GM06990 (cell line): ENCODE measurements around the gene E2F3.

ENCODE experiments used
- DNase-seq: peaks from one replicate; pipeline ENCODE4 v3.0.0-alpha.2; 2011; ENCODE audit not compliant: insufficient read length; ENCODE audit errors: extremely low read depth
- H3K27me3 ChIP-seq: replicated peaks from 2 replicates; pipeline ENCODE4 v1.6.0; 2011; ENCODE audit warnings: low read length; ENCODE audit not compliant: control insufficient read depth, insufficient read depth
- H3K36me3 ChIP-seq: 2 replicates; pipeline ENCODE4 v1.5.1; 2011; ENCODE audit warnings: low read length; ENCODE audit not compliant: control insufficient read depth, insufficient read depth
- H3K4me3 ChIP-seq: replicated peaks from 2 replicates; pipeline ENCODE4 v1.5.1; 2011; ENCODE audit warnings: low read depth, mild to moderate bottlenecking, control low read depth, low read length
- TF ChIP-seq, protein P1 (sequence below): IDR thresholded peaks from 2 replicates; pipeline ENCODE4 v1.5.1; 2011; ENCODE audit warnings: low read length, control low read depth, mild to moderate bottlenecking, inconsistent platforms; ENCODE audit not compliant: insufficient read depth, poor library complexity, severe bottlenecking

Gene E2F3

GRCh38 chr6:20362623-20363022 lies 39.1 kb upstream of the E2F3 start:
- H3K4me3 ChIP-seq, result no peak overlapping the region
- H3K36me3 ChIP-seq, result no peaks in the 10 kb centered on the region
- no peaks in the 10 kb centered on the region for H3K27me3 ChIP-seq
- no peak for DNase-seq
- TF ChIP-seq, protein P1, sequence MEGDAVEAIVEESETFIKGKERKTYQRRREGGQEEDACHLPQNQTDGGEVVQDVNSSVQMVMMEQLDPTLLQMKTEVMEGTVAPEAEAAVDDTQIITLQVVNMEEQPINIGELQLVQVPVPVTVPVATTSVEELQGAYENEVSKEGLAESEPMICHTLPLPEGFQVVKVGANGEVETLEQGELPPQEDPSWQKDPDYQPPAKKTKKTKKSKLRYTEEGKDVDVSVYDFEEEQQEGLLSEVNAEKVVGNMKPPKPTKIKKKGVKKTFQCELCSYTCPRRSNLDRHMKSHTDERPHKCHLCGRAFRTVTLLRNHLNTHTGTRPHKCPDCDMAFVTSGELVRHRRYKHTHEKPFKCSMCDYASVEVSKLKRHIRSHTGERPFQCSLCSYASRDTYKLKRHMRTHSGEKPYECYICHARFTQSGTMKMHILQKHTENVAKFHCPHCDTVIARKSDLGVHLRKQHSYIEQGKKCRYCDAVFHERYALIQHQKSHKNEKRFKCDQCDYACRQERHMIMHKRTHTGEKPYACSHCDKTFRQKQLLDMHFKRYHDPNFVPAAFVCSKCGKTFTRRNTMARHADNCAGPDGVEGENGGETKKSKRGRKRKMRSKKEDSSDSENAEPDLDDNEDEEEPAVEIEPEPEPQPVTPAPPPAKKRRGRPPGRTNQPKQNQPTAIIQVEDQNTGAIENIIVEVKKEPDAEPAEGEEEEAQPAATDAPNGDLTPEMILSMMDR, result no peak

DNA sequence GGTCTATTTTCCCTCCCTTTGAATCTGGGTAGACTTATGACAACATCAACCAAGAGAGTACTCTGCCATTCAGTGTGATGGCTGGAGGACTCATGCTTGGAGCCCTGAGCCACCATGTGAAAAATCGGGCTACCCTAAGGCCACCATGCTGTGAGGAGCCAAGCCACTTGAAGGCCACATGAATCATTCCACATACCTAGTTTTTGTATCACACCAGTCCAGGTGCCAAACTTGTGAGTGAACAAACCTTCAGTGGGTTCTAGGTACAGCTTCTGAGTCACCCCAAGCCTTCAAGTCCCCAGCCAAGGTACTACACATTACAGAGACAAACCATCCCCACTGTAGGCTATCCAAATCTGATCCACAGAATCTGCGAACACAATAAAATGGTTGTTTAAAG lies 37.4 kb upstream of the E2F3 start:
- H3K36me3 ChIP-seq, result no peaks in the 10 kb centered on the region
- TF ChIP-seq, protein P1, result no peak
- no peak overlapping the region for H3K4me3 ChIP-seq
- no peaks in the 10 kb centered on the region for H3K27me3 ChIP-seq
- DNase-seq, result no peak

- no peaks in the 10 kb centered on the region for H3K27me3 ChIP-seq
- DNase-seq, result no peak
- no peaks in the 10 kb centered on the region for H3K36me3 ChIP-seq
- TF ChIP-seq, protein P1, result no peak
- H3K4me3 ChIP-seq, result no peak overlapping the region
Observed at GRCh38 chr6:20365456-20365855, 36.2 kb upstream of the E2F3 start.

DNA sequence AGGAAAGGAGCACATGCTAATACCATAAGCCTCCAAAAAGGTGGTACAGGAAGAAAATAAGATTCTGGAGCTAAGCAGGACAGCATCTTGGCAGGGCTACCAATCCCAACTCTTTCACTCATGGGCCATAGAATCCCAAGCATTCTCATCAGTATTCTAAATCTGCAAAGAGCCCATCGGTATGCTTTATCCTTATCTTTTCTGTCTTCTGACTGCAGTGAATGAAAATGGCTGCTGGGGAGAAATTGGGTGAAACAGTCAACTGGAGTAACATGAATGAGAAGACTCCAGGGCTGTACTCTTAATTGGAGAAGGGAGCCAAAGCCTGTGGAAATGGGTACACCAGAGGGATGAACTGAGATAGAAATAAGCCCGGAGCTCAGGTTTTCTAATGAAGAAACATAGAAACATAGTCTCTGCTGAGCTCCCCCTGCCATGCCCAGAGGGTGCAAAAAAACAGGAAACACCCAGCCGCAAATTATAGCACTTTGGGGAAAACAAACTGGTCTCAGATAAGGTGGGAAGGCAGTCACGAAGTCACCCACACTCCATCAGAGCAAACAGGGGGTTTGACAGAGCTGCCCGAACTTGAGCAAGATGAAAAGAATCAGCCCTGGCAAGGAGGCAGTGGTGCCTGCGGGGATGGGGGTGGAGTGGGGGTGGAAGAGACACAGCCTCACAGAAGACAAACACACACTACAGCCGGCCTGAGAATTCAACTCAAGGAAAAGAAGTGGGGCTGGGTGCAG lies 35.4 kb upstream of the E2F3 start:
- DNase-seq, result no peak
- no peaks in the 10 kb centered on the region for H3K36me3 ChIP-seq
- H3K4me3 ChIP-seq, result no peak overlapping the region
- TF ChIP-seq, protein P1, result no peak
- H3K27me3 ChIP-seq, result no peaks in the 10 kb centered on the region

DNA sequence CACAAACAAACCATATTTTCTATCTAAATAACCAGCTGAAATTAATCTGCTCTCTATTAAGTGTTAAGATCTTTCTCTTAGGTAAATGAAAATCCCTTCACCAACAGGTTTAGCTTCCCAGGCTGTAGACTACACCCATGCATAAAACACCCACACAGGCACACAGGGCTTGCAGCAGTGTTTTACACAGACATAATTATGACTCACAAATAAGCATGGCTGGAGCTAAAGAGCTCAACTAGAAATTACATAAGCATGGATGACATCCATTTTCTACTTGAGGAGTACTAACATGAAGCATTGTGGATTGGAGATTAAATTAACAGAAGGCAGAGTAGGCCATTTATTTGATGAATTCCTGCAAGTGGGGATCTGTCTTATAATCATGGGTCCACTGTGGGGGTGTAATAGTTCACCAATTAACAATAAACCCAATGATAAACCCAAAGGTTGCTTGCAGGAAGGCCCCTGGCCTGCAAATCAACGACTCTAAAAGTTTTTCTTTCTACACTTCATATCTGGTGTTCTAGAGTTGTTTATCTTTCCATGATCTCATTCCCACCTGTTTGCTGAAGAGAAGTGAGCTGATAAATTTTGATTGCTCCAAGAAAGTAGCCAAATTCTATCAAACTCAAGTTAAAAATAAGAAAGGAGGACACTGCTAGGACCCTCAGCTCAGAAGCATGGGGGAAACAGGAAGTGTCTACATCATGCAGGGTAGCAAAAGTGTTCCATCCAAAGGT lies 33.8 kb upstream of the E2F3 start:
- no peaks in the 10 kb centered on the region for H3K27me3 ChIP-seq
- no peak for DNase-seq

More for the DNA sequence above, 33.8 kb upstream of the E2F3 start:
- TF ChIP-seq, protein P1, result no peak
- Histone ChIP-seq H3K36me3 (no peaks in the 10 kb centered on the region), H3K4me3 (no peak overlapping the region)
